Loucy (cell line): ENCODE results near the gene SYMPK.

ENCODE experiments used
- CTCF ChIP-seq: fragments of 200-600 bp; sonication (generic); conservative IDR thresholded peaks from 2 replicates; pipeline ENCODE4 v1.5.1; 2014; ENCODE audit warnings: mild to moderate bottlenecking, antibody characterized with exemption, low read length
- EZH2phosphoT487 ChIP-seq: fragments of 200-600 bp; IDR thresholded peaks from 2 replicates; pipeline ENCODE4 v1.6.1; 2018; ENCODE audit warnings: antibody characterized with exemption, mild to moderate bottlenecking, moderate library complexity, borderline replicate concordance

- TF ChIP-seq CTCF (no peak), EZH2phosphoT487 (no peak)
Measured at GRCh38 chr19:45825917-45826893, 36.7 kb downstream of the SYMPK start.
